ENCODE data around the gene ZCCHC3. TPM values are rescaled to one million over a fixed set of nuclear protein-coding genes. Genes with fewer than 3 reads are reported as not detected.

The ZCCHC3 gene
- polyA plus RNA-seq, 2 of the 4 experiments (the other 2 are of a cell fraction), result 17.4 to 17.7 TPM

DNA sequence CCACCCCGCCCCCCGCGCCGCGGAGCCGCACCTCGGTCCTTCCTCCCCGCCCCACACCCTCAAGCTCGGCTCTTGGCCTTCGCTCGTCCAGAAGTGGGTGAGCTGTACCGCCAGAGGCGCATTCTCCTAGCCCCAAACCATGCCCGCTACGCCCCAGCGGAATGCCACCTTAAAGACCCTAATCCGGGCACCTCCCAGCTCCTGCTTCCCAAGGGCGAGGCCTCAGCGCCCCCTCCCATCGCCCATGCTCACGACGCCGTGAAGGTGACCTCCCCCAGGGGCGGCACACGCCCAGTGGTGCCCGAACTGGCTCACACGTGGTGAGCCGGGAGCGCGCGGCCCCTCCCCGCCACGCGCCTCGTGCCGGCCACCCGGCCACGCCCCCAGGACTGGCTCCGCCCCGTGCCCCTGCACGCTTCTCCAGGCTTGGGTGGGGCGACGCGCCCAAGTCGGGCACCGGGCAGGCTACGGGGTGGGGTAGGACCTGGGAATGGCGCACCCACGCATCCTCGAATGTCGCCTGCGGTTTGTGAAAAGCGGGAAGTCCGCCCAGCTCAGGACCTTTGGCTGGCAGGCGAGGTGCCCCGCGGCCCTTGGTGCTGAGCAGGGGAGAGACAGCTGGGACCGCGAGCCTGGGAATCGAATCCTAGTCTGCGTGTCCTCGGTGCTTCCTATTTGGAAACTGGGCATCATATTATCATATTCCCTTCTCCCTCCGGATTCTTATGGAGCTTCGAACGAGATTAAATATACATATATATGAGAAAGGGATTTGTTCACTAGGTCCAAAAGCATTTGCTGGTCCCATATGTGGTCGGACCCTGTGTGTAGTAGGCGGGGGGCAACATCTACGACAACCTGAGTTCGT is 27.0 kb downstream of the ZCCHC3 start (continued):
- TF ChIP-seq, protein P1, sequence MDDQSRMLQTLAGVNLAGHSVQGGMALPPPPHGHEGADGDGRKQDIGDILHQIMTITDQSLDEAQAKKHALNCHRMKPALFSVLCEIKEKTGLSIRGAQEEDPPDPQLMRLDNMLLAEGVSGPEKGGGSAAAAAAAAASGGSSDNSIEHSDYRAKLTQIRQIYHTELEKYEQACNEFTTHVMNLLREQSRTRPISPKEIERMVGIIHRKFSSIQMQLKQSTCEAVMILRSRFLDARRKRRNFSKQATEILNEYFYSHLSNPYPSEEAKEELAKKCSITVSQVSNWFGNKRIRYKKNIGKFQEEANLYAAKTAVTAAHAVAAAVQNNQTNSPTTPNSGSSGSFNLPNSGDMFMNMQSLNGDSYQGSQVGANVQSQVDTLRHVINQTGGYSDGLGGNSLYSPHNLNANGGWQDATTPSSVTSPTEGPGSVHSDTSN (IDR thresholded peaks at IDR 0.05), result no peak

DNA sequence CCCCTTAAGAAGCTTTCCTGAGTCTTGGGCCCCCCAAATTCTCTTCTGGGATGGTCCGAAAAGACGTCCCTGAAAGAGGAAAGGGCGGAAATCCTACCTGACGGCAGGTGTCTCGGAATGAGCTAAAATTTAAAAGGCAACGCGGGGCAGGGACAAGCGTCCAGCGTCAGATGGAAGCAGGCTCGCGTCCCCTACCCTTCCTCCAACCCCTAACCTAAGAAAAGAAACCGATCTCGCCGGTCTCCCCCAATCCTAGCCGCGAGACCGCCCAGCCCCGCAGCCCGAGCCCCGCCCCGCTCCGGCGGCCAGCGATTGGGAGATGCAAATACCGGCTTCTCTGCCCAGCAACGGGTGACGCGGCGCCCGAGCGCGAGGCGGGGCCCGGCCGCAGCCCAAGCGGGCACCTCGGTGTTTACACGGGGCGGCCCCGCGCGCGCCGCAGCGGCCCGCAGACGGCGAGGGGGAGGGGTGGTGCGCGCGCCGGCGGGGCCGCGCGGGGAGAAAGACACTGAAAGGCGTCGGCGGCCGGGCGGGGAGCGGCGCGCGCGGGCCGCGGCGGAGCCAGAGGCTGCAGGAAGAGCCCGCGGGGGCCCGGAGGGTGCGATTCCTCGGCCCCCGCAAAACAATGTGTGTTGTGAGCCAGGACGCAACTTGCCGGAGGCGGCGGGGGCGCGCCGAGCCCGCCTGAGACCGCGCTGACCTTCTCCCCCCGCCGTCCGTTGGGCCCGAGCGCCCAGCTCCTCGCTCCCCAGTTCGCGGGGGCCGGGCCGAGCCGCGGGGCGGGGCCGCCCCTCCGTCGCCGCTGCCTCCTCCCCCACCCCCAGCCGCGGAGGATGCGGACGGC is 27.9 kb downstream of the ZCCHC3 start, which contains the start of gene SOX12:
SOX12 (plus strand) TSS at position 508 of the 844 bp plus-strand sequence. CDS start 373 bp downstream, outside the sequence.
- TF ChIP-seq TFCP2L1 (CRISPR knock-in tag; IDR thresholded peaks at IDR 0.05) (peak; percentile 72; the same call in 1 of the 2 replicates), EP300 (IDR thresholded peaks at IDR 0.05) (0 out of 5 replicates have a peak, but pooled peaks of 1 of the 2 experiments have one; percentile 50), SMC3 (IDR thresholded peaks at IDR 0.05) (peak; percentile 11; the same call in 1 of the 3 replicates), HOXB5 (CRISPR knock-in tag; IDR thresholded peaks at IDR 0.05) (peak; percentile 73; the same call in 1 of the 2 replicates), CHD2 (IDR thresholded peaks at IDR 0.05; ENCODE audit: low read length, partially characterized antibody) (no peak), HOXB13 (CRISPR knock-in tag; IDR thresholded peaks at IDR 0.05; ENCODE audit: low read depth) (0 out of 2 replicates have a peak, but pooled peaks have one; percentile 31), RFX5 (IDR thresholded peaks at IDR 0.05) (peak; percentile 100), ESRRA (IDR thresholded peaks at IDR 0.05; ENCODE audit: borderline replicate concordance, low read length) (no peak), JUN (IDR thresholded peaks at IDR 0.05) (peak; percentile 88 to 93; a peak in 4 of 5 replicates), POLR2A (IDR thresholded peaks at IDR 0.05; ENCODE audit: low read length) (peak; percentile 75), POLR2AphosphoS2 (conservative IDR thresholded peaks at IDR 0.05; ENCODE audit: low read length) (no peak), MAFK (IDR thresholded peaks at IDR 0.05; ENCODE audit: partially characterized antibody) (no peak), RARB (CRISPR knock-in tag; IDR thresholded peaks at IDR 0.05) (no peak), MAZ (IDR thresholded peaks at IDR 0.05; ENCODE audit: borderline replicate concordance, low read depth, low read length) (peak; percentile 55; the same call in 1 of the 2 replicates), PHF8 (IDR thresholded peaks at IDR 0.05; ENCODE audit: borderline replicate concordance, low read depth) (peak; percentile 87; the same call in 1 of the 2 replicates)
- TF ChIP-seq, protein P2, sequence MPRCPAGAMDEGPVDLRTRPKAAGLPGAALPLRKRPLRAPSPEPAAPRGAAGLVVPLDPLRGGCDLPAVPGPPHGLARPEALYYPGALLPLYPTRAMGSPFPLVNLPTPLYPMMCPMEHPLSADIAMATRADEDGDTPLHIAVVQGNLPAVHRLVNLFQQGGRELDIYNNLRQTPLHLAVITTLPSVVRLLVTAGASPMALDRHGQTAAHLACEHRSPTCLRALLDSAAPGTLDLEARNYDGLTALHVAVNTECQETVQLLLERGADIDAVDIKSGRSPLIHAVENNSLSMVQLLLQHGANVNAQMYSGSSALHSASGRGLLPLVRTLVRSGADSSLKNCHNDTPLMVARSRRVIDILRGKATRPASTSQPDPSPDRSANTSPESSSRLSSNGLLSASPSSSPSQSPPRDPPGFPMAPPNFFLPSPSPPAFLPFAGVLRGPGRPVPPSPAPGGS (IDR thresholded peaks at IDR 0.05), result peak; percentile 61; the same call in 1 of the 3 replicates
- TF ChIP-seq, protein P3, sequence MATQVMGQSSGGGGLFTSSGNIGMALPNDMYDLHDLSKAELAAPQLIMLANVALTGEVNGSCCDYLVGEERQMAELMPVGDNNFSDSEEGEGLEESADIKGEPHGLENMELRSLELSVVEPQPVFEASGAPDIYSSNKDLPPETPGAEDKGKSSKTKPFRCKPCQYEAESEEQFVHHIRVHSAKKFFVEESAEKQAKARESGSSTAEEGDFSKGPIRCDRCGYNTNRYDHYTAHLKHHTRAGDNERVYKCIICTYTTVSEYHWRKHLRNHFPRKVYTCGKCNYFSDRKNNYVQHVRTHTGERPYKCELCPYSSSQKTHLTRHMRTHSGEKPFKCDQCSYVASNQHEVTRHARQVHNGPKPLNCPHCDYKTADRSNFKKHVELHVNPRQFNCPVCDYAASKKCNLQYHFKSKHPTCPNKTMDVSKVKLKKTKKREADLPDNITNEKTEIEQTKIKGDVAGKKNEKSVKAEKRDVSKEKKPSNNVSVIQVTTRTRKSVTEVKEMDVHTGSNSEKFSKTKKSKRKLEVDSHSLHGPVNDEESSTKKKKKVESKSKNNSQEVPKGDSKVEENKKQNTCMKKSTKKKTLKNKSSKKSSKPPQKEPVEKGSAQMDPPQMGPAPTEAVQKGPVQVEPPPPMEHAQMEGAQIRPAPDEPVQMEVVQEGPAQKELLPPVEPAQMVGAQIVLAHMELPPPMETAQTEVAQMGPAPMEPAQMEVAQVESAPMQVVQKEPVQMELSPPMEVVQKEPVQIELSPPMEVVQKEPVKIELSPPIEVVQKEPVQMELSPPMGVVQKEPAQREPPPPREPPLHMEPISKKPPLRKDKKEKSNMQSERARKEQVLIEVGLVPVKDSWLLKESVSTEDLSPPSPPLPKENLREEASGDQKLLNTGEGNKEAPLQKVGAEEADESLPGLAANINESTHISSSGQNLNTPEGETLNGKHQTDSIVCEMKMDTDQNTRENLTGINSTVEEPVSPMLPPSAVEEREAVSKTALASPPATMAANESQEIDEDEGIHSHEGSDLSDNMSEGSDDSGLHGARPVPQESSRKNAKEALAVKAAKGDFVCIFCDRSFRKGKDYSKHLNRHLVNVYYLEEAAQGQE (IDR thresholded peaks at IDR 0.05), result peak; percentile 6; the same call in 1 of the 2 replicates
- TF ChIP-seq, protein P1 (IDR thresholded peaks at IDR 0.05), result peak; percentile 46; the same call in 1 of the 2 replicates
- ChIA-PET POLR2A (interaction anchor here (0.7 to 3.8 kb wide), 8 partner anchors 13 to 135 kb away, joined by 3 to 69 read pairs (median 4); partner anchors contain the start of genes NRSN2, TRIB3 and ZCCHC3), CTCF (interaction anchor here (1.2 to 2.5 kb wide), 7 partner anchors 11 to 66 kb away, joined by 3 to 9 read pairs (median 6); no protein-coding TSS in a partner anchor)
- FAIRE-seq (no peak), ATAC-seq (peak; percentile 49 to 79), DNase-seq (ENCODE audit: low read depth in 1 of 2, low spot score in 1 of 2) (peak; percentile 94 to 97)
- WGBS (ENCODE audit: missing lambda C conversion rate), result under 1% methylated on average over 64 of the region's 106 CpGs
- Histone ChIP-seq H3K27ac (peak within 1 kb of the TSS; percentile 95 to 99), H3K4me2 (peak within 1 kb of the TSS; percentile 74), H3K4me3 (peak within 1 kb of the TSS; percentile 95), H3K4me1 (peaks cover 37% of the 10 kb centered on the region), H3K9me3 (no peaks in the 10 kb centered on the region)
